Daoy (cell line): ENCODE data around the gene SHANK2. TPM values are rescaled to one million over a fixed set of nuclear protein-coding genes. Genes with fewer than 3 reads are reported as not detected.

Experiments
- DNase-seq: peaks from one replicate; pipeline ENCODE4 v3.0.0-alpha.2; 2015; ENCODE audit warnings: low read depth
- total RNA-seq: library from RNA; depleted of rRNA; stranded (reverse); fragments of >200 nt; shearing (Covaris generic); gene quantifications from 2 replicates; pipeline ENCODE4 v1.2.3, GENCODE V29; 2014

SHANK2 gene
- total RNA-seq, 1 experiment from 2014 or later, result 0.29 TPM

- no peak for DNase-seq
Observed at GRCh38 chr11:71222318-71223080, 29.9 kb downstream of the SHANK2 start.

- DNase-seq, result no peak
Observed at GRCh38 chr11:71221821-71222220, 30.6 kb downstream of the SHANK2 start.

- no peak for DNase-seq
Observed at GRCh38 chr11:71221201-71221600, 31.2 kb downstream of the SHANK2 start.

- no peak for DNase-seq
Observed at GRCh38 chr11:71218789-71219499, 33.4 kb downstream of the SHANK2 start.

- no peak for DNase-seq
Observed at GRCh38 chr11:71215425-71215965, 36.9 kb downstream of the SHANK2 start.

- no peak for DNase-seq
Observed at GRCh38 chr11:71214553-71215424, 37.6 kb downstream of the SHANK2 start.

- no peak for DNase-seq
Observed at GRCh38 chr11:71213696-71214552, 38.5 kb downstream of the SHANK2 start.

GRCh38 chr11:71212871-71213559, 39.4 kb downstream of the SHANK2 start:
- no peak for DNase-seq

GRCh38 chr11:71211631-71212030, 40.7 kb downstream of the SHANK2 start:
- no peak for DNase-seq

- no peak for DNase-seq
Observed at GRCh38 chr11:71210861-71211260, 41.5 kb downstream of the SHANK2 start.

- DNase-seq, result no peak
Observed at GRCh38 chr11:71209656-71210055, 42.7 kb downstream of the SHANK2 start.

GRCh38 chr11:71209181-71209580, 43.2 kb downstream of the SHANK2 start:
- DNase-seq, result no peak

- DNase-seq, result no peak
Observed at GRCh38 chr11:71208011-71208774, 44.2 kb downstream of the SHANK2 start.

GRCh38 chr11:71207563-71207962, 44.8 kb downstream of the SHANK2 start:
- DNase-seq, result no peak

GRCh38 chr11:71206186-71206585, 46.2 kb downstream of the SHANK2 start:
- no peak for DNase-seq

GRCh38 chr11:71204748-71205664, 47.4 kb downstream of the SHANK2 start:
- no peak for DNase-seq

GRCh38 chr11:71204294-71204693, 48.1 kb downstream of the SHANK2 start:
- DNase-seq, result no peak

GRCh38 chr11:71203681-71204080, 48.7 kb downstream of the SHANK2 start:
- no peak for DNase-seq

GRCh38 chr11:71202966-71203365, 49.4 kb downstream of the SHANK2 start:
- DNase-seq, result no peak
